ENCODE measurements around the gene RIMBP3C. TPM values are rescaled to one million over a fixed set of nuclear protein-coding genes. Genes with fewer than 3 reads are reported as not detected.
"Not testable (repeated sequence)": the region's sequence is repeated elsewhere in the genome, so short reads cannot be mapped to it uniquely, and the experiment has no call there.

The RIMBP3C gene
- total and polyA plus RNA-seq, 3 experiments from 2014 or later, result 0.33 to 0.44 (median 0.37) TPM

DNA sequence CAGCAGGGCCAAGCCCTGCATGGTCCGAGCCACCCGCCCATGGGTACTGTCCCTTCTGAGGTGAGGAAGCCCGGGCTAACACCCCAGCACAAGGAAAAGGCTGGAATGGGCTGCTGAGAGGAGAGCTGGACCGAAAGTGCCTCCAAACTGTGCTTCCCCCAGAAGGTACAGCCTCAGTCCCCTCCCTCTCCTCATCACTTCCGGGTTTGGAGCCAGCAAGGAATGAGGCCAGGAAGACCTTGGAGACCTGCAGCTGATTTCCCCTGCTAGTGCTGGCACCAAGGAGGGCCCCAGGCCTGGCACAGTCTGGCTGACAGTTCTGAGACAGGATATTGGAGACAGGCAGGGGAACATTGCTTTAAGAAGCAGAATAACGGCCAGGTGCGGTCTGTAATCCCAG is 52.8 kb downstream of the RIMBP3C start:
- H3K27ac ChIP-seq (ENCODE audit: low read depth, low read length); H3K4me3 ChIP-seq (ENCODE audit: low read length); H3K4me1 ChIP-seq (ENCODE audit: insufficient read depth, low read length); CTCF ChIA-PET; H3K4me1 Mint-ChIP-seq; H3K27ac Mint-ChIP-seq; POLR2A ChIA-PET; DNase-seq; H3K36me3 Mint-ChIP-seq; H3K9me3 ChIP-seq (ENCODE audit: low read length); H3K9me3 Mint-ChIP-seq; H3K4me3 Mint-ChIP-seq; H3K27me3 Mint-ChIP-seq; H3K27me3 ChIP-seq (ENCODE audit: insufficient read depth, low read length, poor library complexity, severe bottlenecking); H3K36me3 ChIP-seq (ENCODE audit: insufficient read depth, low read length): not testable (repeated sequence)

DNA sequence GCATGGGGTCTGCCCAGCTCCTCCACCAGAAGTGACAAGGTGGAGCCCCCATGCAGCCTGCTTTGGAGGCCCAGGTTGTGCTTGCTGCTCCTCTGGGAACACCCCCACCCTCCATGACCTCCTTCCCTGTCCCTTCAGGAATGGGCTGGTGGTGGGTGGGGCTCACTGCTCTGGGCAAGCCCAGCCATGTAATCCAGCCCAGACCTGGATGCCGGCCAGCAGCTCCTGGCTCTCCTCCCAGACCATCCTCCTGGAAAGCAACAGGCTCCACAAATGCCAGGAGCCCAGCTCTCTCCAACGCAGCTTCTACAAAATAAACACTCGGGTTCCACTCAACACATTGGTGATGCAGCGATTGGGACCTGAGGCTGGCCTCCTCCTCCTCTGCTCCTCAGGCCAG is 53.3 kb downstream of the RIMBP3C start:
- H3K27ac ChIP-seq (ENCODE audit: low read depth, low read length); H3K27me3 ChIP-seq (ENCODE audit: insufficient read depth, low read length, poor library complexity, severe bottlenecking); POLR2A ChIA-PET; H3K36me3 ChIP-seq (ENCODE audit: insufficient read depth, low read length); H3K4me3 ChIP-seq (ENCODE audit: low read length); H3K36me3 Mint-ChIP-seq; H3K4me3 Mint-ChIP-seq; H3K4me1 Mint-ChIP-seq; DNase-seq; H3K27ac Mint-ChIP-seq; H3K27me3 Mint-ChIP-seq; H3K9me3 Mint-ChIP-seq; CTCF ChIA-PET; H3K9me3 ChIP-seq (ENCODE audit: low read length); H3K4me1 ChIP-seq (ENCODE audit: insufficient read depth, low read length): not testable (repeated sequence)

Other genes with a start within 250 kb of the RIMBP3C start
- under 1 TPM; 0.35 to 0.39 TPM for gene RIMBP3B, start 167.7 kb downstream of the RIMBP3C start, total RNA-seq
- gene RIMBP3B, start 167.7 kb downstream of the RIMBP3C start, polyA plus RNA-seq, result 0.71 TPM
- gene HIC2, start 134.1 kb downstream of the RIMBP3C start, total RNA-seq, result 1 to 10 TPM; 6.1 to 6.8 TPM
- 0.60 TPM for gene HIC2, start 134.1 kb downstream of the RIMBP3C start, polyA plus RNA-seq
- under 1 TPM; 0.64 to 0.70 TPM for gene TMEM191C, start 84.1 kb downstream of the RIMBP3C start, total RNA-seq
- 2.2 TPM for gene TMEM191C, start 84.1 kb downstream of the RIMBP3C start, polyA plus RNA-seq
- 10 to 100 TPM; 74.3 to 80.2 TPM for gene UBE2L3, start 16.3 kb upstream of the RIMBP3C start, total RNA-seq
- 109 TPM for gene UBE2L3, start 16.3 kb upstream of the RIMBP3C start, polyA plus RNA-seq
- gene YDJC, start 78.6 kb upstream of the RIMBP3C start, total RNA-seq, result 10 to 100 TPM; 75.2 to 79.0 TPM
- 61.1 TPM for gene YDJC, start 78.6 kb upstream of the RIMBP3C start, polyA plus RNA-seq
- gene CCDC116, start 81.3 kb upstream of the RIMBP3C start, total RNA-seq, result under 1 TPM; 0.48 to 0.51 TPM
- not detected for gene CCDC116, start 81.3 kb upstream of the RIMBP3C start, polyA plus RNA-seq
- gene SDF2L1, start 90.8 kb upstream of the RIMBP3C start, total RNA-seq, result 10 to 100 TPM; 71.5 to 74.7 TPM
- gene SDF2L1, start 90.8 kb upstream of the RIMBP3C start, polyA plus RNA-seq, result 99.6 TPM
- 10 to 100 TPM; 42.4 to 47.3 TPM for gene PPIL2, start 114.6 kb upstream of the RIMBP3C start, total RNA-seq
- gene PPIL2, start 114.6 kb upstream of the RIMBP3C start, polyA plus RNA-seq, result 38.7 TPM
- 1 to 10 TPM; 2.4 to 2.6 TPM for gene YPEL1, start 184.3 kb upstream of the RIMBP3C start, total RNA-seq
- 27.0 TPM for gene YPEL1, start 184.3 kb upstream of the RIMBP3C start, polyA plus RNA-seq

All from CD8-positive, alpha-beta memory T cell (primary cell).